ENCODE data around the gene ITGAE.

DNA sequence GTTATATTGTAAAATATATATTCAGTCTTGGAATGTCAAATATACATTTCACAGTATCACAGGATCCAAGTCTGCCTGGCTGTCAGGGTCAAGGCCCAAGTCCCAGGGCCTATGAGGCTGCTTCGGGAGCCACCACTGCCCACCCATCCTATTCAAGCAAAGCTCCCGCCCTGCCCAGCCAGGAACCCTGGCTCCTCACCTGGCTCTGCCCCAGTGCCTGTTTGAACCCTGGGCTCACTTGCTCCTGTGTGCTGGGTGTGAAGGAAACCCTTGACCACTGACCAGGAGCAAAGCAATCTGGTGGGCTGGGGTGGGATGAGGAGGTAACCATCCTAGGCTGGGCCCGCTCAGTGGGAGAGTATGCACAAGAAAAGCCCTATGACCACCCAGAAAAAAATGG lies 27.0 kb downstream of the ITGAE start:
- TF ChIP-seq, protein P1, sequence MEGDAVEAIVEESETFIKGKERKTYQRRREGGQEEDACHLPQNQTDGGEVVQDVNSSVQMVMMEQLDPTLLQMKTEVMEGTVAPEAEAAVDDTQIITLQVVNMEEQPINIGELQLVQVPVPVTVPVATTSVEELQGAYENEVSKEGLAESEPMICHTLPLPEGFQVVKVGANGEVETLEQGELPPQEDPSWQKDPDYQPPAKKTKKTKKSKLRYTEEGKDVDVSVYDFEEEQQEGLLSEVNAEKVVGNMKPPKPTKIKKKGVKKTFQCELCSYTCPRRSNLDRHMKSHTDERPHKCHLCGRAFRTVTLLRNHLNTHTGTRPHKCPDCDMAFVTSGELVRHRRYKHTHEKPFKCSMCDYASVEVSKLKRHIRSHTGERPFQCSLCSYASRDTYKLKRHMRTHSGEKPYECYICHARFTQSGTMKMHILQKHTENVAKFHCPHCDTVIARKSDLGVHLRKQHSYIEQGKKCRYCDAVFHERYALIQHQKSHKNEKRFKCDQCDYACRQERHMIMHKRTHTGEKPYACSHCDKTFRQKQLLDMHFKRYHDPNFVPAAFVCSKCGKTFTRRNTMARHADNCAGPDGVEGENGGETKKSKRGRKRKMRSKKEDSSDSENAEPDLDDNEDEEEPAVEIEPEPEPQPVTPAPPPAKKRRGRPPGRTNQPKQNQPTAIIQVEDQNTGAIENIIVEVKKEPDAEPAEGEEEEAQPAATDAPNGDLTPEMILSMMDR (IDR thresholded peaks at IDR 0.05), result no peak
- TF ChIP-seq POLR2A (IDR thresholded peaks at IDR 0.05) (no peak), POLR2AphosphoS5 (IDR thresholded peaks at IDR 0.05) (no peak), EP300 (IDR thresholded peaks at IDR 0.05) (no peak)

Measured in sigmoid colon (tissue), 4 donors.